Activated T-helper 1 cell treated with anti-CD3 and anti-CD28 coated beads, Interleukin-12 subunit alpha, Interleukin-12 subunit beta, Interleukin-2, Interleukin-4 antibody, amounts not matched to agents 30 ng/mL and 10 ng/mL and 1 ng/mL, durations not matched to agents 14 hours and 24 hours and 36 hours (primary cell): Measurements from ENCODE around the gene SSC4D. TPM values are rescaled to one million over a fixed set of nuclear protein-coding genes. Genes with fewer than 3 reads are reported as not detected.

ENCODE experiments used
- DNase-seq: peaks from one replicate; pipeline ENCODE4 v3.0.0; 2021; ENCODE audit warnings: low spot score
- H3K27ac Mint-ChIP-seq: one replicate; pipeline ENCODE4 v1.8.0; 2021; ENCODE audit warnings: mild to moderate bottlenecking, mixed read lengths
- H3K27me3 Mint-ChIP-seq: one replicate; pipeline ENCODE4 v1.8.0; 2022; ENCODE audit warnings: mild to moderate bottlenecking, moderate library complexity, mixed read lengths; ENCODE audit not compliant: insufficient read depth
- H3K36me3 Mint-ChIP-seq: one replicate; pipeline ENCODE4 v1.8.0; 2021; ENCODE audit warnings: low read depth, mixed read lengths
- H3K4me1 Mint-ChIP-seq: one replicate; pipeline ENCODE4 v1.8.0; 2021; ENCODE audit warnings: low read depth, mixed read lengths
- H3K4me3 Mint-ChIP-seq: one replicate; pipeline ENCODE4 v1.8.0; 2021; ENCODE audit warnings: mild to moderate bottlenecking, moderate library complexity, mixed read lengths
- H3K9me3 Mint-ChIP-seq: one replicate; pipeline ENCODE4 v1.8.0; 2021; ENCODE audit warnings: mixed read lengths
- intact Hi-C: fragments of 100-400 bp; cut with micrococcal nuclease; formaldehyde crosslinking; loops from one replicate; pipeline ENCODE4 v1.15.1; 2024
- total RNA-seq: library from RNA; stranded (reverse); gene quantifications from 2 replicates; pipeline ENCODE4 v1.2.3, GENCODE V29; 2022

The SSC4D gene
- total RNA-seq, 1 donor from 2014 or later, result 0.73 TPM

GRCh38 chr7:76354516-76354915 is 55.0 kb downstream of the SSC4D start:
- no peaks in the 10 kb centered on the region for H3K27me3 Mint-ChIP-seq
- intact Hi-C loops, result loop anchor here (10.0 kb wide), 1 partner anchor 830 kb away; no protein-coding TSS in a partner anchor
- DNase-seq, result no peak
- H3K27ac Mint-ChIP-seq, result no peak overlapping the region
- no peak overlapping the region for H3K4me3 Mint-ChIP-seq
- peaks cover 44% of the 10 kb centered on the region for H3K36me3 Mint-ChIP-seq
- no peaks in the 10 kb centered on the region for H3K9me3 Mint-ChIP-seq
- peaks cover 58% of the 10 kb centered on the region for H3K4me1 Mint-ChIP-seq

- H3K27ac Mint-ChIP-seq, result no peak overlapping the region
- H3K9me3 Mint-ChIP-seq, result no peaks in the 10 kb centered on the region
- H3K36me3 Mint-ChIP-seq, result peaks cover 47% of the 10 kb centered on the region
- no peak for DNase-seq
- intact Hi-C loops, result loop anchor here (10.0 kb wide), 1 partner anchor 829 kb away; no protein-coding TSS in a partner anchor
- H3K27me3 Mint-ChIP-seq, result no peaks in the 10 kb centered on the region
- H3K4me3 Mint-ChIP-seq, result no peak overlapping the region
- peaks cover 59% of the 10 kb centered on the region for H3K4me1 Mint-ChIP-seq
Observed at GRCh38 chr7:76353744-76354143, 55.8 kb downstream of the SSC4D start.

- H3K27me3 Mint-ChIP-seq, result no peaks in the 10 kb centered on the region
- intact Hi-C loops, result loop anchor here (10.0 kb wide), 1 partner anchor 827 kb away; no protein-coding TSS in a partner anchor
- no peaks in the 10 kb centered on the region for H3K9me3 Mint-ChIP-seq
- peaks cover 45% of the 10 kb centered on the region for H3K36me3 Mint-ChIP-seq
- peaks cover 61% of the 10 kb centered on the region for H3K4me1 Mint-ChIP-seq
- H3K4me3 Mint-ChIP-seq, result no peak overlapping the region
- DNase-seq, result no peak
- peak overlapping the region; percentile 86 for H3K27ac Mint-ChIP-seq
Observed at GRCh38 chr7:76352193-76352592, 57.3 kb downstream of the SSC4D start.

- intact Hi-C loops, result loop anchor here (10.0 kb wide), 1 partner anchor 827 kb away; no protein-coding TSS in a partner anchor
- H3K4me3 Mint-ChIP-seq, result no peak overlapping the region
- no peak overlapping the region for H3K27ac Mint-ChIP-seq
- peaks cover 62% of the 10 kb centered on the region for H3K4me1 Mint-ChIP-seq
- H3K36me3 Mint-ChIP-seq, result peaks cover 49% of the 10 kb centered on the region
- no peaks in the 10 kb centered on the region for H3K9me3 Mint-ChIP-seq
- no peak for DNase-seq
- no peaks in the 10 kb centered on the region for H3K27me3 Mint-ChIP-seq
Observed at GRCh38 chr7:76351372-76351771, 58.1 kb downstream of the SSC4D start.

GRCh38 chr7:76349313-76349885 is 60.1 kb downstream of the SSC4D start:
- no peak overlapping the region for H3K4me3 Mint-ChIP-seq
- peaks cover 43% of the 10 kb centered on the region for H3K36me3 Mint-ChIP-seq
- H3K4me1 Mint-ChIP-seq, result peaks cover 54% of the 10 kb centered on the region
- peak overlapping the region; percentile 58 for H3K27ac Mint-ChIP-seq
- intact Hi-C loops, result no loop called here
- no peaks in the 10 kb centered on the region for H3K27me3 Mint-ChIP-seq
- DNase-seq, result no peak
- H3K9me3 Mint-ChIP-seq, result no peaks in the 10 kb centered on the region

GRCh38 chr7:76347710-76348109 is 61.8 kb downstream of the SSC4D start:
- H3K27ac Mint-ChIP-seq, result peak overlapping the region; percentile 85
- intact Hi-C loops, result loop anchor here (2.0 kb wide), 1 partner anchor 29 kb away; no protein-coding TSS in a partner anchor
- H3K4me3 Mint-ChIP-seq, result peak overlapping the region; percentile 31

GRCh38 chr7:76346778-76347177 is 62.7 kb downstream of the SSC4D start:
- Mint-ChIP-seq H3K9me3 (no peaks in the 10 kb centered on the region), H3K4me3 (peak overlapping the region; percentile 3), H3K27me3 (no peaks in the 10 kb centered on the region), H3K4me1 (peaks cover 61% of the 10 kb centered on the region), H3K36me3 (peaks cover 61% of the 10 kb centered on the region), H3K27ac (peak overlapping the region; percentile 61)
- intact Hi-C loops, result loop anchor here (2.0 kb wide), 1 partner anchor 28 kb away; no protein-coding TSS in a partner anchor
- DNase-seq, result no peak

More at GRCh38 chr7:76347710-76348109, 61.8 kb downstream of the SSC4D start:
- Mint-ChIP-seq H3K27me3 (no peaks in the 10 kb centered on the region), H3K4me1 (peaks cover 61% of the 10 kb centered on the region), H3K9me3 (no peaks in the 10 kb centered on the region), H3K36me3 (peaks cover 55% of the 10 kb centered on the region)
- no peak for DNase-seq

- no peaks in the 10 kb centered on the region for H3K9me3 Mint-ChIP-seq
- peaks cover 62% of the 10 kb centered on the region for H3K4me1 Mint-ChIP-seq
- no peak for DNase-seq
- H3K27me3 Mint-ChIP-seq, result no peaks in the 10 kb centered on the region
- peak overlapping the region; percentile 4 for H3K4me3 Mint-ChIP-seq
- H3K27ac Mint-ChIP-seq, result no peak overlapping the region
- H3K36me3 Mint-ChIP-seq, result peaks cover 57% of the 10 kb centered on the region
- intact Hi-C loops, result loop anchor here (2.0 kb wide), 1 partner anchor 27 kb away; no protein-coding TSS in a partner anchor
Observed at GRCh38 chr7:76346097-76346496, 63.4 kb downstream of the SSC4D start.

GRCh38 chr7:76343931-76344321 is 65.6 kb downstream of the SSC4D start:
- Mint-ChIP-seq H3K27me3 (no peaks in the 10 kb centered on the region), H3K27ac (peak overlapping the region; percentile 1), H3K4me1 (peaks cover 65% of the 10 kb centered on the region), H3K9me3 (no peaks in the 10 kb centered on the region), H3K4me3 (no peak overlapping the region), H3K36me3 (peaks cover 60% of the 10 kb centered on the region)
- no peak for DNase-seq
- intact Hi-C loops, result loop anchor here (2.0 kb wide), 1 partner anchor 13 kb away; no protein-coding TSS in a partner anchor

GRCh38 chr7:76343294-76343930 is 66.1 kb downstream of the SSC4D start:
- Mint-ChIP-seq H3K27ac (peak overlapping the region; percentile 1), H3K9me3 (no peaks in the 10 kb centered on the region), H3K27me3 (no peaks in the 10 kb centered on the region), H3K4me3 (no peak overlapping the region), H3K36me3 (peaks cover 61% of the 10 kb centered on the region), H3K4me1 (peaks cover 71% of the 10 kb centered on the region)
- no peak for DNase-seq
- intact Hi-C loops, result loop anchor here (2.0 kb wide), 1 partner anchor 13 kb away; no protein-coding TSS in a partner anchor

GRCh38 chr7:76342222-76342621 is 67.3 kb downstream of the SSC4D start:
- H3K4me3 Mint-ChIP-seq, result no peak overlapping the region
- H3K9me3 Mint-ChIP-seq, result no peaks in the 10 kb centered on the region
- no peak for DNase-seq
- H3K27ac Mint-ChIP-seq, result peak overlapping the region; percentile 41
- no peaks in the 10 kb centered on the region for H3K27me3 Mint-ChIP-seq
- H3K36me3 Mint-ChIP-seq, result peaks cover 60% of the 10 kb centered on the region
- intact Hi-C loops, result loop anchor here (2.0 kb wide), 1 partner anchor 15 kb away; no protein-coding TSS in a partner anchor
- peaks cover 69% of the 10 kb centered on the region for H3K4me1 Mint-ChIP-seq

GRCh38 chr7:76340617-76341131 is 68.8 kb downstream of the SSC4D start:
- no peaks in the 10 kb centered on the region for H3K27me3 Mint-ChIP-seq
- H3K4me3 Mint-ChIP-seq, result no peak overlapping the region
- peaks cover 58% of the 10 kb centered on the region for H3K4me1 Mint-ChIP-seq
- peaks cover 47% of the 10 kb centered on the region for H3K36me3 Mint-ChIP-seq
- DNase-seq, result no peak
- peak overlapping the region; percentile 30 for H3K27ac Mint-ChIP-seq
- intact Hi-C loops, result no loop called here
- H3K9me3 Mint-ChIP-seq, result no peaks in the 10 kb centered on the region
